ENCODE measurements around the gene HIPK4.

HIPK4 gene

DNA sequence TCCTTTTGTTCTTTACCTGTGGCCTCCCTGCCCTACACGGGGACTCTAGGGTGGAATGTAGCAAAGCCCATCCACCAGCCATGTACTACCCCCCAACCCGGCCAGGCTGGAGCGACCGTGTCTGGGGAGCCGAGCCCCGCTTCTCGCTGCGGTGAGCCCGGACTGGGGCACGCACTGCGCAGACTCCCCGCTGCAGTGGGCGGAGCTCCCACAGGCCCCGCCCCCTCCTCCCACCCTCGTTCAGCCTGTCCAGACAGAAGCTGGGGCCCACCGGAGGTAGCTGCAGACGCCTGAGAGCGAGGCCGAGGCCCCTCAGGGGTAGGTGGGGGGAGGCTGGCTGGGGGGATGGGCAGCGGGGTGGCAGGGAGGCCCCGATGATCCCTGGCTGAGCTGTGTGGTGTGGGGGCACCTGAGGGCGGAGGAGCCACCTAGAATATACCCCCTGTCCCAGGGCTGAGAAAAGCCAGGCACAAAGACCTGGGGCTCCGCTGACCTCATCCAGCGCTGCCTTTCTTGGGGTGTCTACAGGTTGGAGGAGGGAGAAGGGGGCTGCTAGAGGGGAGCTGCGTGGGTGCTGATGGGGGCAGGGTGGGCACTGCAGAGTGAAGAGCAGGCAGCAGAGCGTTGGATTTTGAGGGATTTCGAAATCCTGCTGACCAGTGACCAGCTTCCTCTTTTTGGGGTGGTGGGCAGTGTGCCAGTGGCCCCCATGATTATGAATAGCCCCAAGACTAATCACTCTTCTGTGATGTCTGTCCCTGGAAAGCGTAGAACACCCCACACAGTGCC, 24.2 kb downstream of the HIPK4 start:
- TF ChIP-seq, protein P1, sequence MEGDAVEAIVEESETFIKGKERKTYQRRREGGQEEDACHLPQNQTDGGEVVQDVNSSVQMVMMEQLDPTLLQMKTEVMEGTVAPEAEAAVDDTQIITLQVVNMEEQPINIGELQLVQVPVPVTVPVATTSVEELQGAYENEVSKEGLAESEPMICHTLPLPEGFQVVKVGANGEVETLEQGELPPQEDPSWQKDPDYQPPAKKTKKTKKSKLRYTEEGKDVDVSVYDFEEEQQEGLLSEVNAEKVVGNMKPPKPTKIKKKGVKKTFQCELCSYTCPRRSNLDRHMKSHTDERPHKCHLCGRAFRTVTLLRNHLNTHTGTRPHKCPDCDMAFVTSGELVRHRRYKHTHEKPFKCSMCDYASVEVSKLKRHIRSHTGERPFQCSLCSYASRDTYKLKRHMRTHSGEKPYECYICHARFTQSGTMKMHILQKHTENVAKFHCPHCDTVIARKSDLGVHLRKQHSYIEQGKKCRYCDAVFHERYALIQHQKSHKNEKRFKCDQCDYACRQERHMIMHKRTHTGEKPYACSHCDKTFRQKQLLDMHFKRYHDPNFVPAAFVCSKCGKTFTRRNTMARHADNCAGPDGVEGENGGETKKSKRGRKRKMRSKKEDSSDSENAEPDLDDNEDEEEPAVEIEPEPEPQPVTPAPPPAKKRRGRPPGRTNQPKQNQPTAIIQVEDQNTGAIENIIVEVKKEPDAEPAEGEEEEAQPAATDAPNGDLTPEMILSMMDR (conservative IDR thresholded peaks at IDR 0.05; ENCODE audit: low read depth, low read length) = no peak
- H3K4me3 ChIP-seq (ENCODE audit: low read length) = peak overlapping the region; percentile 65
- DNase-seq (ENCODE audit: low read depth) = no peak

DNA sequence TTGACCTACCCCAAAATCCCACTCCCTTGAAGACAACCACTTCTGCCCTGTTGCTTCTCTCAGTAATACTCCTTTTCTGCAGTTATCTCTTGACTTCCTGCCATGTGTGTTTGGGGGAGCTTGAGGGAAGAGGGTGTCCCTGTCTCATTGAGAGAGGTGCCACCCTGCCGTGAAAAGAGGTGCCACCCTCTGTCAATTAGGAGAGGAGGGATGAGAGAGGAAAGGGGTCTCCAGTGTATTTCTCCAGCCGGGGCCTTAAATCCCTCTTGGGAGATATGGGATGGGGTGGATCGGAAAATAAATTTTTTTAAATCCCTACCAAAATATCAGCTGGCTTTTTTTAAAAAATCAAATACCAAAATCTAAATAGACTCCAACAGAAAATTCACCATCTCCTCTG, 25.0 kb downstream of the HIPK4 start:
- TF ChIP-seq, protein P1 (conservative IDR thresholded peaks at IDR 0.05; ENCODE audit: low read depth, low read length) = no peak
- no peak overlapping the region for H3K4me3 ChIP-seq (ENCODE audit: low read length)
- no peak for DNase-seq (ENCODE audit: low read depth)

DNA sequence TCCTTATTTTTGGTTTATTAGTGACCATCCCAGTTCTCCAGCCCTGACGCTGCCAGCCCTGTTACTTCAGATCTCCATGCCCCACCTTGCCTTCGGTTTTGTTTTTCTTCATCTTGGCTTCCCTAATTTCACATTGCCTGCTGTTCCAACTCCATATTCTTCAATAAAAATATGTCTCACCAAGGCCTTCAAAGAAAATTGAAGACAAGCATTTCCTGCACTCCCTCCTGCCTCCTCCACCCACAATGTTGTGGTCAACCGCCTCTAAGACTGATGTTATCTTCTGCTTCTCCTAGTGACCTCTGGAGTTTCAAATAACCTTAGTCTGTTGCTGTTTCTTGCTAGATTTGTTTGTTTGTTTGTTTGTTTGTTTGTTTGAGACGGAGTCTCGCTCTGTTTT, 26.9 kb downstream of the HIPK4 start:
- no peak for DNase-seq (ENCODE audit: low read depth)
- no peak overlapping the region for H3K4me3 ChIP-seq (ENCODE audit: low read length)
- TF ChIP-seq, protein P1 (conservative IDR thresholded peaks at IDR 0.05; ENCODE audit: low read depth, low read length) = no peak

DNA sequence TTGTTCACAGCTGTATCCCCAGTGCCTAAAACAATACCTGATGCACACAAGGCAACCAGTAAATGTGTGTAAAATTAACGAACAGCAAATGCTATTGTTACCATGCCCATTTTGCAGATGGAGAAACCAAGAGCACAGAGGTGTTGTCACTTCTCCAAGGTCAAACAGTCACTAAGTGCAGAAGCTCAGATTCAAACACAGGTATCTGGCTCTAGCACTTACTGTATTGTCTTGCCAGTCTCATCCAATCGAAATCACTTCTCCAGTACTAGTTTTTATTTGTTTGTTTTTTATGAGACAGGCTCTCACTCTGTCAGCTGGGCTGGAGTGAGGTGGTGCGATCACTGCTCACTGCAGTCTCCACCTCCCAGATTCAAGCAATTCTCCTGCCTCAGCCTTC, 27.8 kb downstream of the HIPK4 start:
- no peak for DNase-seq (ENCODE audit: low read depth)
- TF ChIP-seq, protein P1 (conservative IDR thresholded peaks at IDR 0.05; ENCODE audit: low read depth, low read length) = no peak
- no peak overlapping the region for H3K4me3 ChIP-seq (ENCODE audit: low read length)

DNA sequence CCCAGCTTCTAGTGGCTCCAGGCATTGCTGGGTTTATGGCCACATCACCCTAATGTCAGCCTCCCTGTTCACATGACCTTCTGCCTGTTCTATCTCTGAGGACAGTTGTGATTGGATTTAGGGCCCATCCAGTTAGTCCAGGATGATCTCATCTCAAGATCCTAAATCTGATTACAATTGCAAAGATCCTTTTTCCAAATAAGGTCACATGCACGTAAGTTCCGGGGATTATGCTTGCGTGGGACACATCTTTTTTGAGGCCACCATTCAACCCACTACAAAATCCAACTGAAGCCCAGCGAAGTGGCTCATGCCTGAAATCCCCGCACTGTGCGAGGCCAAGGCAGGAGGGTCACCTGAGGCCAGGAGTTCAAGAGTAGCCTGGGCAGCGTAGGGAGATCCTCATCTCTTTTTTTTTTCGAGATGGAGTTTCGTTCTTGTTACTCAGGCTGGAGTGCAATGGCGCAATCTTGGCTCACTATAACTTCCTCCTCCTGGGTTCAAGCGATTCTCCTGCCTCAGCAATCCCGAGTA, 29.2 kb downstream of the HIPK4 start:
- no peak for DNase-seq (ENCODE audit: low read depth)
- TF ChIP-seq, protein P1 (conservative IDR thresholded peaks at IDR 0.05; ENCODE audit: low read depth, low read length) = no peak
- no peak overlapping the region for H3K4me3 ChIP-seq (ENCODE audit: low read length)

DNA sequence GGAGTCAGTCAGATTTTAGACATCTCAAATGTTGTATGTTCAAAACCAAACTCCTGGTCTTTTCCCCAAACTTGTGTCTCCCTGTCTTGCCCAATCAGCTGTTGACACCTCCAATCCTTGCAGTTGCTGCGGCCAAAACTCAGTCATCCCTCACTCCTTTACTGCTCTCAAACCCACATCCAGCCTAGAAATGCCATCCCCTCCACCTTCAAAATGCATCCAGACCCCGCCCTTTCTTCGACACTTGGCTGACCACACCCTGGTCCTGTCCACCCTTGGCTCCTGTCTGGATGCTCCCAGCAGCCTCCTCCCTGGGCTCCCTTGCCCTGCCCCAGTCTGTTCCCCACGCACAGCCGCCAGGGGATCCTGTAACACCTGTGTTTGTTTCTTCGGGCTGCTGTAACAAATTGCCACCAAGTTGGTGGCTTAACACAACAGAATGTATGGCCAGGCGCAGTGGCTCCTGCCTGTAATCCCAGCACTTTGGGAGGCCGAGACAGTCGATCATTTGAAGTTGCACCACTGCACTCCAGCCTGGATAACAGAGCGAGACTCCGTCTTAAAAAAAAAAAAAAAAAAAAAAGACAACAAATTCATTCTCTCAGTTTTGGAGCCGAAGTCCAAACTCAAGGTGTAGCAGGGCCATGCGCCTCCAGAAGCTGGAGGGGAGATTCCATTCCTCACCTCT, 29.8 kb downstream of the HIPK4 start:
- TF ChIP-seq, protein P1 (conservative IDR thresholded peaks at IDR 0.05; ENCODE audit: low read depth, low read length) = no peak
- no peak for DNase-seq (ENCODE audit: low read depth)
- no peak overlapping the region for H3K4me3 ChIP-seq (ENCODE audit: low read length)

Measured in retinal pigment epithelial cell (primary cell).